ENCODE measurements around the gene ITPK1. TPM values are rescaled to one million over a fixed set of nuclear protein-coding genes. Genes with fewer than 3 reads are reported as not detected.
"Not testable (repeated sequence)": the region's sequence is repeated elsewhere in the genome, so short reads cannot be mapped to it uniquely, and the experiment has no call there.

ITPK1 gene
- total RNA-seq, 2 donors from 2014 or later, result 77.1 to 118 TPM

DNA sequence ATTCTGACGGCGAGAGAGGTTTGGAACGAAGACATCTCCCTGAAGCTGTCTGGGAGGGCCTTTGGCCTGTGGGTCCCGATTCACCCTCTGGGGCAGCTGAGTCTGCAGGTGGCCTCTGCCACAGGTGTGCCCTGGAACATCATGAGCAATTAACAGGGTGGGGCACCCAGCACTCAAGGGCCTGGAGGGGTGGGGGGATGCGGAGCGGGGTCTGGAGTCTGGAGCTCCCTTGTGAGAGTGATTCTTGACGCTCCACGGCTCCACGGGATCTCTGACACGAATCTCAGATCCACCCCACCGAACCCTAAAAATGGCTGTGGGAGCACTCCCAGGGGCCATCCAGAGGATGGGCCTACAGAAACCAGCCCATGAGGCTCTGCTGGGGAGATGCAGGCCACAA lies 8.3 kb downstream of the ITPK1 start:
- 96% methylated on average over 7 of the region's 11 CpGs for WGBS
- Histone ChIP-seq H3K36me3 (no peaks in the 10 kb centered on the region), H3K4me3 (no peak overlapping the region), H3K4me1 (replicated peaks) (no peaks in the 10 kb centered on the region), H3K9me3 (no peaks in the 10 kb centered on the region), H3K27me3 (replicated peaks; ENCODE audit: insufficient read depth) (no peaks in the 10 kb centered on the region), H3K27ac (no peak overlapping the region)
- DNase-seq (ENCODE audit: low spot score), result no peak
- intact Hi-C loops (cut with DNase I), result no loop called here
- TF ChIP-seq POLR2A (IDR thresholded peaks at IDR 0.05), result no peak
- TF ChIP-seq, protein P1, sequence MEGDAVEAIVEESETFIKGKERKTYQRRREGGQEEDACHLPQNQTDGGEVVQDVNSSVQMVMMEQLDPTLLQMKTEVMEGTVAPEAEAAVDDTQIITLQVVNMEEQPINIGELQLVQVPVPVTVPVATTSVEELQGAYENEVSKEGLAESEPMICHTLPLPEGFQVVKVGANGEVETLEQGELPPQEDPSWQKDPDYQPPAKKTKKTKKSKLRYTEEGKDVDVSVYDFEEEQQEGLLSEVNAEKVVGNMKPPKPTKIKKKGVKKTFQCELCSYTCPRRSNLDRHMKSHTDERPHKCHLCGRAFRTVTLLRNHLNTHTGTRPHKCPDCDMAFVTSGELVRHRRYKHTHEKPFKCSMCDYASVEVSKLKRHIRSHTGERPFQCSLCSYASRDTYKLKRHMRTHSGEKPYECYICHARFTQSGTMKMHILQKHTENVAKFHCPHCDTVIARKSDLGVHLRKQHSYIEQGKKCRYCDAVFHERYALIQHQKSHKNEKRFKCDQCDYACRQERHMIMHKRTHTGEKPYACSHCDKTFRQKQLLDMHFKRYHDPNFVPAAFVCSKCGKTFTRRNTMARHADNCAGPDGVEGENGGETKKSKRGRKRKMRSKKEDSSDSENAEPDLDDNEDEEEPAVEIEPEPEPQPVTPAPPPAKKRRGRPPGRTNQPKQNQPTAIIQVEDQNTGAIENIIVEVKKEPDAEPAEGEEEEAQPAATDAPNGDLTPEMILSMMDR (IDR thresholded peaks at IDR 0.05), result no peak
- no peak for TF ChIP-seq POLR2AphosphoS5 (IDR thresholded peaks at IDR 0.05)

GRCh38 chr14:93106541-93107156 lies 9.1 kb downstream of the ITPK1 start:
- Histone ChIP-seq H3K9me3 (no peaks in the 10 kb centered on the region), H3K36me3 (no peaks in the 10 kb centered on the region), H3K27me3 (replicated peaks; ENCODE audit: insufficient read depth) (no peaks in the 10 kb centered on the region), H3K27ac (no peak overlapping the region), H3K4me3 (no peak overlapping the region), H3K4me1 (replicated peaks) (no peaks in the 10 kb centered on the region)
- intact Hi-C loops (cut with DNase I), result no loop called here
- 94% methylated on average over 6 of the region's 6 CpGs for WGBS
- DNase-seq (ENCODE audit: low spot score), result no peak
- TF ChIP-seq, protein P1 (IDR thresholded peaks at IDR 0.05), result no peak
- TF ChIP-seq POLR2AphosphoS5 (IDR thresholded peaks at IDR 0.05) (no peak), POLR2A (IDR thresholded peaks at IDR 0.05) (no peak)

- 89% methylated on average over 10 of the region's 10 CpGs for WGBS
- intact Hi-C loops (cut with DNase I); H3K27ac ChIP-seq: not testable (repeated sequence)
Observed at GRCh38 chr14:93105856-93106255, 9.9 kb downstream of the ITPK1 start.

DNA sequence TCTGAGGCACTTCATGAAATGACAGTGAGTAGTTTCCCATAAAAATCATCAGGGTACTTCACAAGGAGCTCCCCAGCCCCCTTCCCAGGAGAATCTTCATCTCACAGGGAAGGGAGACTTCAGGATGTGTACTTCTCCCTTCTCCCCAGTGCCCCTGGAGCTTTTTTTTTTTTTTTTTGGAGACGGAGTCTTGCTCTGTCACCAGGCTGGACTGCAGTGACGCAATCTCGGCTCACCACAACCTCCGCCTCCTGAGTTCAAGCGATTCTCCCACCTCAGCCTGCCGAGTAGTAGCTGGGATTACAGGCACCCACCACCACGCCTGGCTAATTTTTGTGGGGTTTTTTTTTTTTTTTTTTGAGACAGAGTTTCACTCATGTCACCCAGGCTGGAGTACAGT lies 10.4 kb downstream of the ITPK1 start:
- intact Hi-C loops (cut with DNase I), result no loop called here
- no peak overlapping the region for H3K27ac ChIP-seq
- no peaks in the 10 kb centered on the region for H3K9me3 ChIP-seq
- no peak overlapping the region for H3K4me3 ChIP-seq
- WGBS, result 78% methylated on average over 7 of the region's 7 CpGs
- no peak for DNase-seq (ENCODE audit: low spot score)
- no peaks in the 10 kb centered on the region for H3K36me3 ChIP-seq
- H3K27me3 ChIP-seq (replicated peaks; ENCODE audit: insufficient read depth), result no peaks in the 10 kb centered on the region
- H3K4me1 ChIP-seq (replicated peaks), result no peaks in the 10 kb centered on the region
- no peak for TF ChIP-seq POLR2A (IDR thresholded peaks at IDR 0.05)

More at GRCh38 chr14:93105856-93106255, 9.9 kb downstream of the ITPK1 start:
- not testable (repeated sequence) for DNase-seq (ENCODE audit: low spot score); H3K27me3 ChIP-seq (replicated peaks; ENCODE audit: insufficient read depth); H3K4me3 ChIP-seq; H3K9me3 ChIP-seq; H3K4me1 ChIP-seq (replicated peaks); H3K36me3 ChIP-seq

DNA sequence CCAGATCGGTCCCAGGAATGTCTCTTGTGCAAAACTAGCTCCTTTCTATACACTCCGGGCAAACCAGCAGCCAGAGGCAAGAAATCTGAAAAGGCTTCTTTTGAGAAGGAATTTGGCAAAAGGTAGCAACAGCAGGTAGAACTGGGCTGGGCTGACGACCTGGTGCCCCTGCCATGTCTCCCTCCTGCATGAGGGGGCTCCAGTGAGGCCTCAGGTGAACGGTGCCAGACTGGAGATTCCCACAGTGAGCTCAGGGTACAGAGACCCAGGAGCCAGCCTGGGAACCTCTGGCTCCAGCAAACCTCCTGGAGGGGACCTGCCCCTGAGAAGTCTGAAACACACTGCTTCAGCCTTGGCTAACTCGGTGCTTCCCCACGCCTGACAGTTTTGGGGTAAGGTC lies 10.8 kb downstream of the ITPK1 start:
- intact Hi-C loops (cut with DNase I), result no loop called here
- no peak for DNase-seq (ENCODE audit: low spot score)
- 65% methylated on average over 6 of the region's 6 CpGs for WGBS
- H3K27ac ChIP-seq, result no peak overlapping the region
- no peaks in the 10 kb centered on the region for H3K27me3 ChIP-seq (replicated peaks; ENCODE audit: insufficient read depth)
- H3K36me3 ChIP-seq, result no peaks in the 10 kb centered on the region
- H3K4me1 ChIP-seq (replicated peaks), result no peaks in the 10 kb centered on the region
- H3K9me3 ChIP-seq, result no peaks in the 10 kb centered on the region
- no peak overlapping the region for H3K4me3 ChIP-seq
- TF ChIP-seq, protein P1 (IDR thresholded peaks at IDR 0.05), result no peak
- TF ChIP-seq POLR2A (IDR thresholded peaks at IDR 0.05) (no peak), POLR2AphosphoS5 (IDR thresholded peaks at IDR 0.05) (no peak)

- Histone ChIP-seq H3K36me3 (no peaks in the 10 kb centered on the region), H3K4me1 (replicated peaks) (no peaks in the 10 kb centered on the region), H3K27ac (no peak overlapping the region), H3K27me3 (replicated peaks; ENCODE audit: insufficient read depth) (no peaks in the 10 kb centered on the region), H3K4me3 (no peak overlapping the region), H3K9me3 (no peaks in the 10 kb centered on the region)
- 88% methylated on average over 9 of the region's 9 CpGs for WGBS
- intact Hi-C loops (cut with DNase I), result no loop called here
- no peak for DNase-seq (ENCODE audit: low spot score)
- TF ChIP-seq, protein P1 (IDR thresholded peaks at IDR 0.05), result no peak
- TF ChIP-seq POLR2A (IDR thresholded peaks at IDR 0.05) (no peak), POLR2AphosphoS5 (IDR thresholded peaks at IDR 0.05) (no peak)
Observed at GRCh38 chr14:93103392-93104080, 12.2 kb downstream of the ITPK1 start.

All from prostate gland (tissue), 2 donors.